HG03095 (cell line): ENCODE data around the gene MLEC.
"Not testable (repeated sequence)": the region's sequence is repeated elsewhere in the genome, so short reads cannot be mapped to it uniquely, and the experiment has no call there.

ENCODE experiments used
- ATAC-seq: cut with Tn5 transposase; IDR thresholded peaks from one replicate; pipeline ENCODE4 v1.9.1; 2021; ENCODE audit warnings: moderate library complexity; ENCODE audit not compliant: unreplicated experiment

The MLEC gene

GRCh38 chr12:120661432-120661831, 25.5 kb upstream of the MLEC start:
- ATAC-seq, result no peak

- ATAC-seq, result peak; percentile 80
Measured at GRCh38 chr12:120662879-120663278, 24.1 kb upstream of the MLEC start.

GRCh38 chr12:120663741-120664140, 23.2 kb upstream of the MLEC start:
- ATAC-seq, result no peak

- no peak for ATAC-seq
Measured at GRCh38 chr12:120666571-120667390, 20.2 kb upstream of the MLEC start.

- no peak for ATAC-seq
Measured at GRCh38 chr12:120668091-120668867, 18.7 kb upstream of the MLEC start.

GRCh38 chr12:120668868-120669840, 17.8 kb upstream of the MLEC start:
- no peak for ATAC-seq

GRCh38 chr12:120670237-120670636, 16.7 kb upstream of the MLEC start:
- not testable (repeated sequence) for ATAC-seq

- no peak for ATAC-seq
Measured at GRCh38 chr12:120670667-120671066, 16.3 kb upstream of the MLEC start.

GRCh38 chr12:120674097-120674636, 12.8 kb upstream of the MLEC start:
- no peak for ATAC-seq

GRCh38 chr12:120677765-120678473, 9.0 kb upstream of the MLEC start:
- ATAC-seq, result peak; percentile 43

GRCh38 chr12:120678572-120678971, 8.4 kb upstream of the MLEC start:
- no peak for ATAC-seq

GRCh38 chr12:120680165-120680738, 6.7 kb upstream of the MLEC start:
- ATAC-seq, result no peak

GRCh38 chr12:120684523-120684932, 2.4 kb upstream of the MLEC start:
- no peak for ATAC-seq

- ATAC-seq, result no peak
Measured at GRCh38 chr12:120685522-120685921, 1.4 kb upstream of the MLEC start.

- peak; percentile 71 for ATAC-seq
Measured at GRCh38 chr12:120686151-120686689, 729 bp upstream of the MLEC start.

- ATAC-seq, result no peak
Measured at GRCh38 chr12:120687578-120688289, 785 bp downstream of the MLEC start.

- no peak for ATAC-seq
Measured at GRCh38 chr12:120688527-120689071, 1.6 kb downstream of the MLEC start.

GRCh38 chr12:120689397-120690082, 2.6 kb downstream of the MLEC start:
- no peak for ATAC-seq
